Neural progenitor cell (in vitro differentiated cells): ENCODE measurements around the gene PRPSAP1. TPM values are rescaled to one million over a fixed set of nuclear protein-coding genes. Genes with fewer than 3 reads are reported as not detected.
A peak's percentile ranks its signal among the peaks of the same experiment; 100 is the strongest.
"Not testable (repeated sequence)": the region's sequence is repeated elsewhere in the genome, so short reads cannot be mapped to it uniquely, and the experiment has no call there.

Experiments used
- DNase-seq: peaks from one replicate; pipeline ENCODE4 v3.0.0-alpha.2; 2016; ENCODE audit warnings: low spot score
- H2AFZ ChIP-seq: fragments of 200-600 bp; sonication (generic); replicated peaks from 2 replicates; pipeline ENCODE4 v1.6.1; 2016; ENCODE audit warnings: antibody characterized with exemption
- H3F3A ChIP-seq: fragments of 200-600 bp; sonication (generic); 2 replicates; pipeline ENCODE4 v1.6.1; 2016; ENCODE audit warnings: antibody characterized with exemption, low read depth
- H3K27ac ChIP-seq: fragments of 200-600 bp; sonication (generic); 2 replicates; pipeline ENCODE4 v1.5.1; 2016; ENCODE audit warnings: mild to moderate bottlenecking
- H3K27me3 ChIP-seq: fragments of 200-600 bp; sonication (generic); 2 replicates; pipeline ENCODE4 v1.6.1; 2016; ENCODE audit warnings: mild to moderate bottlenecking, moderate library complexity
- H3K36me3 ChIP-seq: fragments of 200-600 bp; sonication (generic); 2 replicates; pipeline ENCODE4 v1.5.1; 2016
- H3K4me1 ChIP-seq: fragments of 200-600 bp; sonication (generic); 2 replicates; pipeline ENCODE4 v1.6.1; 2016; ENCODE audit warnings: mixed run types
- H3K4me2 ChIP-seq: fragments of 200-600 bp; sonication (generic); 2 replicates; pipeline ENCODE4 v1.6.1; 2016
- H3K4me3 ChIP-seq: fragments of 200-600 bp; sonication (generic); 2 replicates; pipeline ENCODE4 v1.5.1; 2016
- H3K79me2 ChIP-seq: fragments of 200-600 bp; sonication (generic); 2 replicates; pipeline ENCODE4 v1.6.1; 2016; ENCODE audit warnings: low read depth
- H3K9ac ChIP-seq: fragments of 200-600 bp; sonication (generic); 2 replicates; pipeline ENCODE4 v1.6.1; 2016
- H3K9me3 ChIP-seq: fragments of 200-600 bp; sonication (generic); 2 replicates; pipeline ENCODE4 v1.5.1; 2016; ENCODE audit warnings: low read depth
- H4K20me1 ChIP-seq: fragments of 200-600 bp; sonication (generic); 2 replicates; pipeline ENCODE4 v1.6.1; 2016; ENCODE audit warnings: low read depth
- H3K27ac Mint-ChIP-seq: 3 replicates; pipeline ENCODE4 v1.8.0; 2021; ENCODE audit warnings: mixed read lengths
- H3K27me3 Mint-ChIP-seq: 2 replicates; pipeline ENCODE4 v1.8.0; 2022; ENCODE audit warnings: low read depth, mild to moderate bottlenecking, inconsistent platforms, moderate library complexity, mixed read lengths; ENCODE audit not compliant: insufficient read depth
- H3K36me3 Mint-ChIP-seq: 3 replicates; pipeline ENCODE4 v1.8.0; 2021; ENCODE audit warnings: mixed read lengths
- H3K4me1 Mint-ChIP-seq: 3 replicates; pipeline ENCODE4 v1.8.0; 2021; ENCODE audit warnings: mixed read lengths
- H3K4me3 Mint-ChIP-seq: 3 replicates; pipeline ENCODE4 v1.8.0; 2021; ENCODE audit warnings: mild to moderate bottlenecking, moderate library complexity, mixed read lengths
- H3K9me3 Mint-ChIP-seq: 3 replicates; pipeline ENCODE4 v1.8.0; 2020; ENCODE audit warnings: mixed read lengths
- CTCF ChIP-seq: fragments of 200-600 bp; sonication (generic); IDR thresholded peaks from 2 replicates; pipeline ENCODE4 v1.5.1; 2017; ENCODE audit warnings: antibody characterized with exemption, mild to moderate bottlenecking
- EZH2 ChIP-seq: fragments of 200-600 bp; sonication (generic); IDR thresholded peaks from 2 replicates; pipeline ENCODE4 v1.6.1; 2017; ENCODE audit warnings: antibody characterized with exemption, mild to moderate bottlenecking, moderate library complexity
- EZH2phosphoT487 ChIP-seq: fragments of 200-600 bp; sonication (generic); IDR thresholded peaks from 2 replicates; pipeline ENCODE4 v1.6.1; 2017; ENCODE audit warnings: antibody characterized with exemption
- total RNA-seq: library from RNA; depleted of rRNA; stranded (reverse); fragments of >200 nt; gene quantifications from 2 replicates; pipeline ENCODE4 v1.2.3, GENCODE V29; 2015; ENCODE audit warnings: low replicate concordance

Gene PRPSAP1
- total RNA-seq, 1 donor from 2014 or later: 89.7 TPM

GRCh38 chr17:76268015-76268749 is 85.5 kb downstream of the PRPSAP1 start:
- peaks cover 31% of the 10 kb centered on the region for H3K4me1 ChIP-seq
- no peaks in the 10 kb centered on the region for H3K9me3 Mint-ChIP-seq
- no peaks in the 10 kb centered on the region for H3K27me3 ChIP-seq
- TF ChIP-seq EZH2: no peak
- TF ChIP-seq CTCF: no peak
- TF ChIP-seq EZH2phosphoT487: no peak
- no peaks in the 10 kb centered on the region for H3K9me3 ChIP-seq
- peak overlapping the region; percentile 54 for H3K27ac ChIP-seq
- peaks cover 13% of the 10 kb centered on the region for H3F3A ChIP-seq
- H3K4me3 ChIP-seq: no peak overlapping the region
- H3K79me2 ChIP-seq: peaks cover 44% of the 10 kb centered on the region
- H3K4me3 Mint-ChIP-seq: peak overlapping the region; percentile 78
- H3K27me3 Mint-ChIP-seq: peaks cover 4% of the 10 kb centered on the region
- peak overlapping the region; percentile 40 for H3K4me2 ChIP-seq
- H3K36me3 Mint-ChIP-seq: peaks cover 5% of the 10 kb centered on the region
- H3K4me1 Mint-ChIP-seq: peaks cover 32% of the 10 kb centered on the region
- no peak overlapping the region for H3K27ac Mint-ChIP-seq
- no peak overlapping the region for H3K9ac ChIP-seq
- no peaks in the 10 kb centered on the region for H3K36me3 ChIP-seq
- no peak overlapping the region for H2AFZ ChIP-seq
- DNase-seq: no peak
- H4K20me1 ChIP-seq: peaks cover 27% of the 10 kb centered on the region

DNA sequence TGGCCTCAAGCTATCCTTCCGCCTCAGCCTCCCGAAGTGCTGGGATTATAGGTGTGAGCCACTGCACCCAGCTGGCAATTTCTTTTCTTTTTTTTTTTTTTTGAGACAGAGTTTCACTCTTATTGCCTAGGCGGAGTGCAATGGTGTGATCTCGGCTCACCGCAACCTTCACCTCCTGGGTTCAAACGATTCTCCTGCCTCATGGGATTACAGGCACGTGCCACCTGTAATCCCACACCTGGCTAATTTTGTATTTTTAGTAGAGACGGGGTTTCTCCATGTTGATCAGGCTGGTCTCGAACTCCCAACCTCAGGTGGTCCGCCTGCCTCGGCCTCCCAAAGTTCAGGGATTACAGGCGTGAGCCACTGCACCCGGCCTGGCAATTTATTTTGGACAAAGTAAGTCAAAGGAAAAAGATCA is 86.1 kb downstream of the PRPSAP1 start:
- H3K27me3 ChIP-seq, H3K27me3 Mint-ChIP-seq, H3K36me3 Mint-ChIP-seq, H2AFZ ChIP-seq, H3K9ac ChIP-seq, DNase-seq, H3K9me3 Mint-ChIP-seq, H3K9me3 ChIP-seq, H3K27ac Mint-ChIP-seq, H3K4me3 ChIP-seq, H3K36me3 ChIP-seq: not testable (repeated sequence)
- Histone ChIP-seq H4K20me1 (peaks cover 24% of the 10 kb centered on the region), H3K4me2 (peak overlapping the region; percentile 40), H3F3A (peaks cover 11% of the 10 kb centered on the region), H3K79me2 (peaks cover 44% of the 10 kb centered on the region), H3K4me1 (peaks cover 31% of the 10 kb centered on the region), H3K27ac (peak overlapping the region; percentile 54)
- Mint-ChIP-seq H3K4me3 (peak overlapping the region; percentile 78), H3K4me1 (peaks cover 38% of the 10 kb centered on the region)

DNA sequence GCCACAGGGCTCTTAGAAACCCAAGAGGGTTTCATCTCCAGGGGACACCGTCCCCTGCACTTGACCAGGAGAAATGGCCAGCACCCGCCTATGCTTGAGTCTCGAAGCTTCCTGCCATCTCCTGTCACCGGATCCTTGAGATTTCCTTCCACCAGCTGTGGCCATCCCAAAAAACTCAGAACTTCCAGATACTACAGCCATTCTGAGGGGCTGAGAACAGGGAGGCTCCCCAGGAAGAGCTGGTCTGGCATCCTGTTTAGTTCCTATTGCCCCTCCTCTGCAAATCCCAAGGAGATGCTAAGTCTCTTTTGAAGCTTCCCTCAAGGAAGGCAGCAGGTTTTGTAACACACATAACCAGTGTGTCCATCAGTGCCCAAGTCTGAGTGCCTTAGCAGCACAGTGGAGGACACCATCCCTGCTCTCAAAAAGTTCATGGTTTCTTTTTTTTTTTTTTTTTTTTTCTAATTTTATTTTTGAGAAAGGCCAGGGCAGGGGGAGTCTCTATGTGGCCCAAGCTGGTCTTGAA is 86.6 kb downstream of the PRPSAP1 start:
- TF ChIP-seq CTCF: no peak
- TF ChIP-seq EZH2phosphoT487: no peak
- no peak for TF ChIP-seq EZH2
- H3K27ac ChIP-seq: no peak overlapping the region
- H3K4me1 Mint-ChIP-seq: peaks cover 42% of the 10 kb centered on the region
- peak overlapping the region; percentile 60 for H3K27ac Mint-ChIP-seq
- DNase-seq: no peak
- H3K4me3 Mint-ChIP-seq: peak overlapping the region; percentile 93
- peak overlapping the region; percentile 91 for H3K4me2 ChIP-seq
- no peaks in the 10 kb centered on the region for H3K9me3 Mint-ChIP-seq
- H3K4me3 ChIP-seq: peak overlapping the region; percentile 87
- peaks cover 27% of the 10 kb centered on the region for H3K4me1 ChIP-seq
- H3K9ac ChIP-seq: no peak overlapping the region
- H3K27me3 ChIP-seq: no peaks in the 10 kb centered on the region
- no peak overlapping the region for H2AFZ ChIP-seq
- H3K9me3 ChIP-seq: no peaks in the 10 kb centered on the region
- H4K20me1 ChIP-seq: peaks cover 21% of the 10 kb centered on the region
- peaks cover 5% of the 10 kb centered on the region for H3K36me3 Mint-ChIP-seq
- H3K79me2 ChIP-seq: peaks cover 44% of the 10 kb centered on the region
- H3F3A ChIP-seq: peaks cover 9% of the 10 kb centered on the region
- peaks cover 4% of the 10 kb centered on the region for H3K27me3 Mint-ChIP-seq
- no peaks in the 10 kb centered on the region for H3K36me3 ChIP-seq
